NT2/D1 (cell line): Measurements from ENCODE around the gene HOXB2.

Experiments used
- DNase-seq: peaks from one replicate; pipeline ENCODE4 v3.0.0-alpha.2; 2011; ENCODE audit warnings: low read depth, low spot score
- H3K27me3 ChIP-seq: 2 replicates; pipeline ENCODE4 v1.6.0; 2011; ENCODE audit warnings: mild to moderate bottlenecking; ENCODE audit not compliant: insufficient read length, insufficient read depth
- H3K36me3 ChIP-seq: 2 replicates; pipeline ENCODE4 v1.6.1; 2011; ENCODE audit warnings: mild to moderate bottlenecking, low read length, mixed read lengths; ENCODE audit not compliant: insufficient read depth, insufficient read length
- H3K4me1 ChIP-seq: 2 replicates; pipeline ENCODE4 v1.5.1; 2011; ENCODE audit not compliant: insufficient read depth, insufficient read length
- H3K4me3 ChIP-seq: 2 replicates; pipeline ENCODE4 v1.5.1; 2011; ENCODE audit warnings: low read depth; ENCODE audit not compliant: insufficient read length
- H3K9ac ChIP-seq: 2 replicates; pipeline ENCODE4 v1.6.0; 2011; ENCODE audit warnings: low read depth; ENCODE audit not compliant: insufficient read length
- H3K9me3 ChIP-seq: 2 replicates; pipeline ENCODE4 v1.5.1; 2011; ENCODE audit warnings: mild to moderate bottlenecking, low read length; ENCODE audit not compliant: insufficient read depth
- SUZ12 ChIP-seq: IDR thresholded peaks from 2 replicates; pipeline ENCODE4 v1.6.1; 2011; ENCODE audit not compliant: insufficient read length, insufficient read depth; ENCODE audit errors: extremely low read depth
- YY1 ChIP-seq: IDR thresholded peaks from 2 replicates; pipeline ENCODE4 v1.6.1; 2011; ENCODE audit not compliant: insufficient read length, insufficient read depth
- ZNF274 ChIP-seq: IDR thresholded peaks from 2 replicates; pipeline ENCODE4 v1.6.1; 2011; ENCODE audit warnings: mild to moderate bottlenecking, low read depth, low read length

HOXB2 gene

GRCh38 chr17:48567209-48567608 lies 22.3 kb upstream of the HOXB2 start:
- H3K4me3 ChIP-seq = no peak overlapping the region
- H3K27me3 ChIP-seq = peaks cover 100% of the 10 kb centered on the region
- no peak for DNase-seq
- no peak overlapping the region for H3K9ac ChIP-seq
- H3K9me3 ChIP-seq = peaks cover 11% of the 10 kb centered on the region; the same call in 1 of the 2 replicates
- TF ChIP-seq YY1 (no peak), ZNF274 (no peak), SUZ12 (no peak)
- peaks cover 2% of the 10 kb centered on the region for H3K4me1 ChIP-seq
- no peaks in the 10 kb centered on the region for H3K36me3 ChIP-seq

- Histone ChIP-seq H3K36me3 (no peaks in the 10 kb centered on the region), H3K4me3 (no peak overlapping the region), H3K27me3 (peaks cover 100% of the 10 kb centered on the region), H3K9me3 (peaks cover 11% of the 10 kb centered on the region; the same call in 1 of the 2 replicates), H3K9ac (no peak overlapping the region), H3K4me1 (peaks cover 2% of the 10 kb centered on the region)
- TF ChIP-seq YY1 (no peak), ZNF274 (no peak), SUZ12 (no peak)
- DNase-seq = no peak
These were observed 21.8 kb upstream of the HOXB2 start for GRCh38 chr17:48566717-48567116.

- peaks cover 11% of the 10 kb centered on the region; the same call in 1 of the 2 replicates for H3K9me3 ChIP-seq
- no peak overlapping the region for H3K4me3 ChIP-seq
- TF ChIP-seq YY1 = no peak
- no peak for TF ChIP-seq ZNF274
- TF ChIP-seq SUZ12 = no peak
- H3K27me3 ChIP-seq = peaks cover 100% of the 10 kb centered on the region
- no peak overlapping the region for H3K9ac ChIP-seq
- H3K36me3 ChIP-seq = no peaks in the 10 kb centered on the region
- DNase-seq = no peak
- H3K4me1 ChIP-seq = peaks cover 2% of the 10 kb centered on the region
These were observed 21.2 kb upstream of the HOXB2 start for GRCh38 chr17:48565925-48566710.

- H3K4me1 ChIP-seq = no peaks in the 10 kb centered on the region
These were observed 20.2 kb upstream of the HOXB2 start for GRCh38 chr17:48565022-48565554.

GRCh38 chr17:48564188-48565021 lies 19.5 kb upstream of the HOXB2 start:
- peak overlapping the region; percentile 29 for H3K4me3 ChIP-seq
- no peak for DNase-seq
- H3K9me3 ChIP-seq = peaks cover 11% of the 10 kb centered on the region; the same call in 1 of the 2 replicates
- TF ChIP-seq SUZ12 = peak; percentile 92
- TF ChIP-seq ZNF274 = no peak
- H3K4me1 ChIP-seq = peaks cover 3% of the 10 kb centered on the region
- peaks cover 100% of the 10 kb centered on the region for H3K27me3 ChIP-seq
- peak overlapping the region; percentile 58 for H3K9ac ChIP-seq
- no peaks in the 10 kb centered on the region for H3K36me3 ChIP-seq

More at GRCh38 chr17:48565022-48565554, 20.2 kb upstream of the HOXB2 start:
- H3K27me3 ChIP-seq = peaks cover 100% of the 10 kb centered on the region
- H3K9me3 ChIP-seq = peaks cover 11% of the 10 kb centered on the region; the same call in 1 of the 2 replicates
- no peak overlapping the region for H3K4me3 ChIP-seq
- DNase-seq = no peak
- TF ChIP-seq SUZ12 (no peak), ZNF274 (no peak), YY1 (no peak)
- no peaks in the 10 kb centered on the region for H3K36me3 ChIP-seq
- H3K9ac ChIP-seq = no peak overlapping the region

- peaks cover 100% of the 10 kb centered on the region for H3K27me3 ChIP-seq
- peaks cover 3% of the 10 kb centered on the region for H3K4me1 ChIP-seq
- no peak overlapping the region for H3K4me3 ChIP-seq
- TF ChIP-seq SUZ12 = no peak
- no peak for TF ChIP-seq YY1
- no peak for TF ChIP-seq ZNF274
- no peaks in the 10 kb centered on the region for H3K36me3 ChIP-seq
- DNase-seq = no peak
- peaks cover 11% of the 10 kb centered on the region; the same call in 1 of the 2 replicates for H3K9me3 ChIP-seq
- peak overlapping the region; percentile 12 for H3K9ac ChIP-seq
These were observed 18.9 kb upstream of the HOXB2 start for GRCh38 chr17:48563867-48564187.

GRCh38 chr17:48563385-48563838 lies 18.5 kb upstream of the HOXB2 start:
- Histone ChIP-seq H3K27me3 (peaks cover 100% of the 10 kb centered on the region), H3K4me1 (peaks cover 3% of the 10 kb centered on the region), H3K9ac (no peak overlapping the region), H3K36me3 (no peaks in the 10 kb centered on the region), H3K4me3 (no peak overlapping the region), H3K9me3 (peaks cover 11% of the 10 kb centered on the region; the same call in 1 of the 2 replicates)
- TF ChIP-seq ZNF274 (no peak), SUZ12 (peak; percentile 3)
- no peak for DNase-seq
